Stimulated activated naive CD4-positive, alpha-beta T cell treated with Interleukin-2 at 50 U/mL for 16 hours (primary cell): ENCODE results near the gene ELMO1.
"Not testable (repeated sequence)": the region's sequence is repeated elsewhere in the genome, so short reads cannot be mapped to it uniquely, and the experiment has no call there.

Experiments used
- DNase-seq: peaks from one replicate; lab custom pipeline; 2025; lab: John Stamatoyannopoulos, UW

ELMO1 gene

DNA sequence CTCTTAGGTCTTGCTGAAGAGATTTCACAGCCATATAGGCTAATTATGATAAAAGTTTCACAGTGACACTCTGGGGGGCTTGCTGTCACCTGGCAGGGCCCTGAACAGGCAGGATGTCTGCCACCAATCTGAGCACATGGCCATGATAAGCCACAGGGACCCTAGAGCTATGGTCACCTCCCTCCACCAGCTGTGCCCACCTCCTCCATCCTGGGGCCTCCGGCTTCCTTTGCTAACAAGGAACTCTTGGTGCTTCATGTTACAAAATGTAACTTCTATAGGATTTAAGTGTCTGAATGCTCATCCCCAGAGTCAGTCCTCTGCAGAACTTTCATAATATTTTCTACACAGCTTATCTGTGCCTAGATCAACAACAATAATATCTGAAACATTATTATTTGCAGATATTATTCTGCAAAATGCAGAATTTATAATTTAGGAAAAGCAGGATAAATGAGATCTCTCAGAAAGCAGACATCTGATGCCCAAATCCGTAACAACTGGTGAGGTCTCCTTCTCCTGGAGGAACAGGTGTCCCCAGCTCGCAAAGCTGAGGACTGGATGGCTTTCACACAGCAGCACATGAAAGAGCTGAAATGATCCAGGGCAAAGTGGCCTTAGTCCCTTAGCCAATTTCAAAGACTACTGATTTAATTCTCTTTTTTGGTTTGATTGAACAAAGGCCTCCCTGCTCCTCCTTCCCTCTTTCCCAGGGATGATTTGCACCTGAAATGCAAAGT is 437.3 kb downstream of the ELMO1 start:
- no peak for DNase-seq

DNA sequence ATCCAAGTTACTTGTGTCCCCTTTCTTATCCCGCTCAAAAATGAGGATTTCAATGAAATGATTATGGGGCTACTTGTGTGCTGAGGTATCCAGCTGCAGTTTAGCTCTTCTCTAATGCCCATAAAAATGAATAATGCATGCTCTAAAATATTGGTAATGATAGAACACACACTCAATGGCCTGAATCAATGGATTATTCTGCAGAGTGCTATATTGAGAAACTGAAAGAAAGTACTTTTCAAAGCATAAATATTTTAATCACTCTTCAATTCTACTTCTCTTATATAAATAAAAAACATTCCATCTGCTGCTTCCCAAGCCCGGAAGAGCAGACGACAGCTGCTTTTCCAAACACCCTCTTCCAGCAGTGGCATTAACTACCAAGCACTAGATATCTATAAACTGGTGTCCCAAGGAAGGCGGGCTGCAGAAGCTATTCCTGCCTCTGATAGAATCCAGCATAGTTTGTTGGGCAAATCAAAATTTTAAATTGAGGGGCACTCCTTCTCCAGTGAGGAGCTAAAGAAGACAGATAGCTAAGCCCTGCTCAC is 439.5 kb downstream of the ELMO1 start:
- DNase-seq = no peak

DNA sequence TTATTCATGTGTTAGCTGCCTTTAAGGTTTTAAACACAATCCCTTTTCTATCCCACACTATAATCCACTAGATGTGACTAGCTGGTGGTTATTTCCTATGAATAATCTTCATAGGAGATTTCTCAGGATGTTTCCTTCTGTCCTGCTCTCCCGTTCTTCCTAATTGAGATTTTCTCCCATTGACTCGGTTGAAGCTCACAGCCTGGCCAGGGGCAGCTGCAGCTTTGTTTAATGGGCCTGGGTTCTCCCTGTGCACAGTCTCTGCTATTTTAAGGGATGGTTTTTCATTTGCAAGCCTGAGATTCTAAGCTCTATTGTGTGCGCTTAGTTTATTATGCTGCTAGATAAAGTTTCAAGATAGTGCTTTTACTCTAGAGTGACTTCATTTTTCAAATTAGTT is 441.0 kb downstream of the ELMO1 start:
- no peak for DNase-seq

DNA sequence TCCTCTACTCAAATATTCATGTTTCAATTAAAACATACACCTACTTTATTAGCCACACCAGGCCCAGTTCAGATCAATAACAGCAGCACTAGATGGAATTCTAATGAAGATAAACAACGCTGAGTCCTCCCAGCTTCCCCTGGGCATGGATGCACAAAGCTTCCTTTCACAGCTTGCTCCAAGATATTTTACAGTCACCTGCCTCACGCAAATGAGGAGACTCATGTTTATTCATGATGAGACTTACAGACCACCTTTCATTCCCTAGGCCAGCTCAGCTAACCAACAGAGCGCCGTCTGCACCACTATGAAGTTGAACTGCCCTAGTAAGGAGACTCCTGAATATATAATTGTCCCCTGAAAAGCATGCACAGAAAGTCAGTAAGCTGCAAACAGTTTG is 441.4 kb downstream of the ELMO1 start:
- no peak for DNase-seq

DNA sequence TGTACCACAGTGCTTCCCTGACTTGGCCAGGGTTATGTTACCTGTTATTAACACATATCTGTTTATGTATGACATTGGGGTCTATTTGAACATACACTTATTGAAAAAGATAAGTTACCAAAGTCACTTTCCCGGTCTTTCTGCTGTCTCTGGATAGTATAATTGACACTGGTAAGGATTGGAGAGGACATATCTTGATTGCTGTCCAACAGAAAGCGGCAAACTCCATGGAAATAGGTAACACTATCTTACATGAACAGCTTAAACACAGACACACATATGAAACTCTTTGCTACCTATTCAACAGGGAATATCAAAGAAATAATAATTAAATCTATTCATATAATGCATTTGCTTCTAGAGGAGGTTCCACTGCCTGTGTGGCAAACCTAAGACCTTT is 441.9 kb downstream of the ELMO1 start:
- DNase-seq = no peak

DNA sequence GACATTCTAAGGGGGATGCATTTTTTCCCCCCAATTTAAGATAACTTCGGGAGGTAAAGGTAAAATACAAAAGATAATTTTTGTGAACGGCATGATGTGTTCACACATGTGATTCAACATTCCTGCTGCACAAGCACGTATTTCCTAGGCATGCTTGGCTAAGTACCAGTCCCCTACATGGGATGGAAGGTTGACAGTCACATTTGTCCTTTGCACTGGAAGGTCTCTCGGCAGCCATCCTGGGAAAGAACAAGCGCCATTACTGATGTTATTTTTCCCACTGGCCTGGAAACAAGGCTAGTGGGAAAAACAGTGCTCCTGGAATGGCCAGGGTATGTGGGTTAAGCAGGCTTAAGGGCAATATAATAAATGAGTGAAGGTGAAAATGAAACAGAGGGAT is 448.2 kb downstream of the ELMO1 start:
- no peak for DNase-seq

DNA sequence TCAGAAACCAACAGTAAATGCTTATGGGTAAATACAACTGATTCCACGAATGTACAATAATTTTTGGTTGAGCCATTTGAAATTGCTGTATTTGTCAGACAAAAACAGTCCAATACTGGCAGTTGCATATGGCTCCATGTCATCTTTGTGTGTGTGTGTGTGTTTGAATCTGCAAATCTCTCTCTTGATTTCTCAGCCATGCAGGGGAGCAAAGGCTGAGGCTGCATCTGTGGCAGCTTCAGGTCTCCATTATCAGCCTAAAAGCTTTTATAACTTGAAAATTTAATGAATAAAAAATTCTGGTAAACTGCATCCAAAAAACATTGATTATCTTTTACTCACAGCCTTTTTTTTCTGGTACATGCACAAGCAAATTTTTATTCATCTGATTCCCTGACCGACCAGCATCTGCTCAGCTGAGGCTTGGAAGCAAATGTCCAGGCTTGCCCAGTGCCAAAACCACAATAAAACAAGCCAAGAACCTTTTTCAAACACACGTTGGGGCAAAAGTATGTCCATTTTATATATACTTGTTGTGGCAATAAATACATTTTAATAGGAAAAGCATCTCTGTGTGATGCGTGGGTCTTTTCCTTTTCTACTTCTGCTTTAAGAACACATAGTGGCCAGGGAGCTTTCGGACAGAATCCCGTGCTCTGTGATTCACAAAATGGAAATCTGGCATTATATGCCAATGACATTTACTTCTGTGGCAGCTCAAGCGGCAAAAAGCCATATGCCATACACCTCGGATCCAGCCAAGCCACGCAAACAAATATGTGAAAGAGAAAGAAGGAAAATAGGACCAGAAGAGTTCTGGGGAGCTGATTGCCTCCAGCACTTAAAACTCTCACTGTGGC is 448.8 kb downstream of the ELMO1 start:
- DNase-seq = no peak

DNA sequence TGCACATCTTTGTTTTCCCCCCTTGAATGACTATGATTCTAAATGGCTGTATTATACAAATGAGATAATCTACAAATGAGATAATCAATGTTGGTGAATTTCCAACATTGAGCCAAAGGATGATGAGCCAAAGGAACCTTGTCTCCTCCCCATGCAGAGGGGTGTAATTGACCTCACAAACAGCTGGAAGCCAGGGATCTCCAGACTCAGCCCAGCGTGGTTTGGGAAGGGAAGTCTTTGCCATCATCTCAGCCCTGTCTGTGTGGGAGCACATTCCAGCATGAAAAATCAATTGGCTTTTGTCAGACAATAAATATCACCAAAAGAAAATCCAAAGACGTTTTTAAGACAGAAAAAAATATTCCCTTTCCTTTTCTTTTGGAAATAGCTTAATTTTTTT is 452.9 kb downstream of the ELMO1 start:
- DNase-seq = no peak

DNA sequence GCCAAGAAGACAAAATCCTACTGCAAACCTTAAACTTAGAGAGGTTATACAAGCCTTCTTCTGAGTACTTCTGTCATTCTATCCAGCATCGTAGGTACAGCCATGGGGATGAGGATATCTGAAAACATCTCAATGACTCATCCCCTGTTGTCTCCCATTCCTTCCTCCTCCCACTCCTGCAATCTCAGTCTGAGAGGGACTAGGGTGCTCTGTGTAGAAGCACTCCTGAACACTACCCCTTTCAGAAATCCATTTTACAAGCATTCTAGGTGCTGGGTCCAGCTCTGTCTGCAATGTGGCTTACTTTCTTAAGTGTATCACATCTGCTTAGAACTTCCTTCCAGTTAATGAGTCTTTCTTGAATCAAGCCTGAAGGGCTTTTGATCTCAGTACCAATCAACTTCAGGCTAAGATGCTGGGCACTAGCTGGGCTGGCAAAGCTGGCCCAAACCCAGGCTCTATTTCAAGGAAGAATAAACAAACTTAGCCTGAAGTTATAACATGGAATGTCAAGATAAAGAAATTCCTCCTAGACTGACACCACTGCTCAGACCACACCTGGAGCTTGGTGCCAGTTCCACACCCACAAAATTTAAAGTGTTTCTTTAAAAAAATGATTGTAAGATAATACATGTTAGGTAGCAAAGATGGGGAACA is 454.1 kb downstream of the ELMO1 start:
- no peak for DNase-seq

DNA sequence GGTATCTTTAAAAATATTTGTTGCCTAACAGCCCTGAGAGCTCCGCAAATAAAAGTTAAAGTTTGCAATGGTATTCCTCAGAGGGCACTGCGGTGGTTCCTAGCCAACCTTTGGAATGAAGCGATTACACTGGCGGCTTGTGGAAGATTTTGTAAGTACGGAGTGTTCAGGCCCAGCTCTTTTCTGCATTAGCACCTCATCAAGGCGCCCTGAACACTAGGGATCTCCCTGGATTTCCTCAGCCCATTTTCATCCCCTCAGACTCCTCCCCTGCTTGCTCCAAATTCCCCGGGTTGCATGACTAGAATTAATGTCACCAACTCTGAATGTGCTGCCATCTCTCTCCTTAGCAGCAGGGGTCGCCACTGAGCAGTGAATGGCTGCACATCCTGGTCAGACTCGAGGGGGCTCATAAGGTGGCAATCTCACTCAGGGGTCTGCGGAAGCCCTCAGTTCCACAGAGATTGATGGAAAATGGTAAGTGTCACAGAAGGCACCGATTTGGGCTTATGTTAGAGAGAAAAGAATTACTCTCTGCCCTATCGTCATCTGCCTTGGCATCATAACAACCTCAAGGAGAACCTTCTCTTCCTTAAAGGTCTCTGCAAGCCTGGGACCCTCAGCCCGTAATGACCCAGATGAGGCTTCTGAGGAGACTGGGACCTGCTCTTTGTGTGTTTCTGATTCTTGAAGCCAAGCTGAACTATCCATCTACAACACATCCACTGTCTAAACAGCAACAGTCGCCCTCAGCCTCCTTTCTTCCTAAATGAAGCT is 461.5 kb downstream of the ELMO1 start:
- peak; percentile 33 for DNase-seq

DNA sequence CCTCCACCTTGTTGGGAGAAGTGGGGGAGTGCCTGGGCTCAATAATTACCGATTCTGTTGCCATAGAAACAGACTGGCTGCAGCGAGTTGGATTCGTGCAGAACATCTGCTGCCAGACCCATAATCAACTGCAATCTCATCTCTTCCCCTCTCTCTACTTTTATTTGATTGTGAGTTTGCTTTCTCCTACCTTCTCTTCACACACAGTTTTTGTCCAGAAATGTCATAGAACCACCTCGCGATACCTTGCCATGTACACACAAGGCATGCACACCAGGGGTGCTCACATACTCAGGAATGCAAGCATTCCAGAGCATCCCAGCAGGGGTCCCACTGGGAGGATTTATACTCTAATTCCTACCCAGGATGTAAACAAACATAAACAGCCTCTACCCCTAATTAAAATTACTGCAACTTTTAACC is 462.1 kb downstream of the ELMO1 start:
- DNase-seq = no peak

DNA sequence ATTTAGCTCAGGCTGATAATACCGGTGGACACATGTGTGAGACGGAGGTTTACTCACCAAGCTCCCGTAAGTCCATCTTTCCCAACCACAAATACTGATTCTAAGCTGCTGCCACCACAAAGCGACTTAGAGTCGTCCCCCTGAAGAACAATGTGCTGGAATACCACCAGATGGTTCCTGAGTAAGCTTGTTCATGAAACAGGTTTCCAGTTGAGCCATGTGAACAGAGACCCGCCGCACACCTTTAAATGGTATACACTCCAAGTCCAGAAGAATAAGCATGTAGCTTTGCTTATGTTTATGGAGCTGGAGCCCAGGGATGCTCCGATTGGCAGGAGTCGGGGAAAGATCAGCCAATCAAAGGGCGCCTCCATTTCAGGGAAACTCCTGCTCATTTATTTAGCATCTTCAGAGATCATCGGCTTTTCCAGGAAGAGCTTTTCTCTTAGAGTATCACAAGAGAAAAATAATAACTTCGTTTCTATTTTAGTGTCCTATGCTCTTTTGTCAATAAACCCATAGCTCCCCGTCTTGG is 462.7 kb downstream of the ELMO1 start:
- DNase-seq = no peak

DNA sequence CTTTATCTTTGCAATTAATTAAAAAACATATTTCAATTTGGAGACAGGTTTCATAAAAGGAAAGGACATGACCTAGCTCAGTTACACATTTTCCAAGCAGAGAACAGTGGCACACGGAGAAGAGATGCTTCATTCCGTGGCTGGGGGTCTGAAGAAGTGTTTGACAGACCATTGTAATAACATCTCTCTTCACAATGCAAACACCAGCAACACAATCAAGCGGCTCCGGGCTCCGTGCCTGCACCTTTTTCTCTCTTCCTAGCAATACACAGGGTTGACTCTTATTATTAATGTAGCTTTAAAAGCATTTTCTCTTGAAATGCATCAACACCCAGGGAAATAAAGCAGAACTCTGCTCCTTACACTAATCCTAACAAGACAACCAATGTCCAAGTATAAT is 463.3 kb downstream of the ELMO1 start:
- no peak for DNase-seq

DNA sequence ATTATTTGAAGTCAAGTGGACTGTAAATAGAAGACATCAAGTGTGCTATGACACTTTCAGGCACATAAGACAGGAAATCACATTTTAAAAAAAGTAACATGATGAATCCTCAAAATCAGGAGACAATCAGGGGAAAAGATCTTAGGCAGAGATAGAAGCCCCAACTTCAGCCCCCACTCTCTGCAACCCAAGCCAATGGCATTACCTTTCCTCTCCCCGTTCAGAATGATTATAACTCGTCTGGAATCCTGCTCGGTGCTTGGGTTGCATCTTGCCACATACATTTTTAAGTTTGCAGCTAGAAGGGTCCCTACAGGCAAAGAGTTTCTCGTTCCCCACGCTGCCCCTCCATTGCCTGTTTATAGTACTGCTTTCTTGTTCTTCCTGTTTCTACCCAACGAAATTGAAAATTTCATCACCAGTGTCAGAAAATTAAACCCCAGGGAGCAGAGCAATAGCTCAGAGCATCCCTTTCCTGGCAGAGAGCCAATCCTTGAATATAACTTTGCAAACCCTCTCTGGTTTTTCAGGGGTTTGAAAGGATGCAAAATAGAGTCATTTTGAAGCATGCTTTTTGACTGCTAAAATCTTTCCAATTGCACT is 463.9 kb downstream of the ELMO1 start:
- no peak for DNase-seq

DNA sequence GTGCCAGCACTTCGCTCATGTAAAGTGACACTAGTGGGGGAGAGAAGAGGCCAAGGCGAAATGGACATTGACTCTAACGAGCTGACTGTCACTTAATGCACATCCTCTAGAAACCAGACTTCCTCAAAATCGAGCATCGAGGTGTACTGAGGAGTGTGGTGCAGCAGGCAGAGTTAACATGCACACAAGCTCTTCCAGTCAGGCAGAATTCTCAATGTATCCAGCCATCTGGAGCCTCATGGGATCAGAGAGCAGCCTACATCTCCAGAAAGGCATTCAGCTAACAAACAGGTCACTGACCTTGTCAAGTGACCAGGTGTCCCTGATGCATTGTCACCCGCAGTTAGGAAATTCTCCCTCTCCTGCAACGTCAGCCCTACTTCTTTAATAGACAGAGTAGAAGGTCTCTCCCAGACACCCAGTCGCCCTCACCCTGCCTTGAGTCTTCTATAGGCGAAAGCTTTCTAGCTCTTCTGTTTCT is 464.6 kb downstream of the ELMO1 start:
- DNase-seq = no peak

DNA sequence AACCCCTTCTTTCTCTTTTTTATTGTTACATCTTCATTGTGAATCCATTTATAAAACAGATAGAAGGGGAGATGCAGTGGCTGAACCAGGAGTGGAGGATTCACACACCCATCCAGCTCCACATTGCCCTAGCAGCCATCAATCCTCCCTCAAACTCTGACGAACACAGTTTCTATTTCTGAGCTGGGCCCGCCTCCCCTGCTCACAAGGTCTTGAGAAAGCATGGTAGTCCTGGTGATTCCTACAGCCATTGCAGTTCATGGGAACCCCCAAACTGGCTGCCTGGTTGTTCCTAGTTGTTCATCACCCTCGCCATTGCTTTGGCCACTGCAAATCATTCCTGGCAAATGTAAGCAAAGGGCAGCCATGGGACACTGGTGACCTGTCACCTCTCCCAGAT is 465.9 kb downstream of the ELMO1 start:
- no peak for DNase-seq

DNA sequence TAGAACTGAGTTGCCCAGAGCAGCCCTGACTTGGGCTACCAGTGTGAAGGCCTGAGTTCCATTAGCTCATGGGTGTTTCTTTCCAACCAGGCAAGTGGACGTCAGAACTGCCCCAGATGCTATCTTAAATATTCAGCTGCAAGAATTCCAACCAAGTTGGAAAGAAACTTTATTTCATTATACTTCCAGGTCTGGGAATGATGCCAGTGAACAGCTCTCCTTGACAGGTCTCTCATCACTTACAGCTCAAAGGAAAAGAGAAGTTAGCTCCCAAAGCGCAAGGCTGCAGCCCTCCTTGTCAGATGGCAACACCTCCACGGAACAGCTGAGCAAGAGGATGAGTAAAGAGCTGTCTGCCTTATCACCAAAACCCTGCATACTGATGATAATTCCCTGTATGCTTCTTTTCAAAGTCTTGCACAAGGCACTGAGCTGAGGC is 468.8 kb downstream of the ELMO1 start:
- no peak for DNase-seq

DNA sequence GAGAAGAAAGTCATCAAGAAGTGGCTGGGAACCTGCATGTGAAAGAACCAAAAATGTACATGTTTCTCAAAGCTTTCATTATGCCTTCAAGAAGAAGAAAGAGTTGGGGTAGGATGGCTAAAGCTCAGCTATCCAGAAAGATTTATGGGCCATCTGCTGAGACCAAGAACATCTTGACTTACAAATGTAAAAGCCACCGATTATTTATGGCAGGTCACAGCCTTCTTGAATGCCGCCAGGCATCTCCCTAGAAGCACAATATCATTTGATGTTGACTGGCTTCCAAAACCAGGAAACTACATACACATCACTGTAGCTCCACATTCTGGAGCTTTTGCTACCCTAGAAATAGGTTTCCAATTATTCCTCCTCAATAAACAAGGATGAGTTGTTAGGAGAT is 470.2 kb downstream of the ELMO1 start:
- no peak for DNase-seq

DNA sequence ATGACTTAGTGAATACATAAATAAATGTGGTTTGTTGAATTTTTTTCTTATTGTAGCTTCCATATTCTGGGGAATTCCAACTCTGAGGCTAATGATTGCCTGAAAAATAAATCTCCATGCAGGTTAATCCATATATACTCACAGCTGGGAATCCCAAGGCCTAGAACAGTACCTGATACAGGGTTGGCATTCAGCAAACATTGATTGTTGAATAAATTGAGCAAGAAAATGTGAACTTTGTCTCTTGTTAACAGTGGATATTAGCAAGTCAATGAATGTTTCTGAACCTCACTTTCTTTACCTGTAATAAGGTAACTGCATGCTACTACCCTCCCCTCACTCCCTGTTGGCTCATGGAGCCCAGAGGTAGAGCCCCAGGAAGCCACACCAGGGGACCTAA is 470.8 kb downstream of the ELMO1 start:
- no peak for DNase-seq

DNA sequence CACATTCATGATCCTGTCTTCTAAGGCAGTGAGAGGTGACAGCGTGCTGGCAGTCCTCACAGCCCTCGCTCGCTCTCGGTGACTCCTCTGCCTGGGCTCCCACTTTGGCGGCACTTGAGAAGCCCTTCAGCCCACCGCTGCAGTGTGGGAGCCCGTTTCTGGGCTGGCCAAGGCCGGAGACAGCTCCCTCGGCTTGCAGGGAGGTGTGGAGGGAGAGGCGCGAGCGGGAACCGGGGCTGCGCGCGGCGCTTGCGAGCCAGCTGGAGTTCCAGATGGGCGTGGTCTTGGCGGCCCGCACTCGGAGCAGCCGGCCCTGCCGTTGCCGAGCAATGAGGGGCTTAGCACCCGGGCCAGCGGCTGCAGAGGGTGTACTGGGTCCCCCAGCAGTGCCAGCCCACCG is 475.1 kb downstream of the ELMO1 start:
- DNase-seq = not testable (repeated sequence)

DNA sequence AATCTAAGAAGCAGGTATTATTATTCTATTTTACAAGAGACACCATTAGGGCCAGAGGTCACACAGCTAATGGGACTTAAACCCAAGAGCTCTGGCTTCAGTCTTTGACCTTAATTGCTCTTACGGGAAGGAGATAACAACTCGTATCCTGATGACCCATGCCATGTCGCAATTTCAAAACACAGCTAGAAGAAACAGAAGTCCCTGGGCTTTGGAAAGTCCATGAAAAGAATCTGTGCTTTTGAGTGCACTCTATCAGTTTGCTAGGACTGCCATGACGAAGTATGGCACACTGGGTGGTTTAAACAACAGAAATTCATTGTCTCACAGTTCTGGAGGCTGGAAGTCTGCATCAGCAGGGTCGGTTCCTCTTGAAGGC is 476.5 kb downstream of the ELMO1 start:
- no peak for DNase-seq
